IMR-90 (cell line): Measurements from ENCODE around the gene TMEM52.

ENCODE experiments used
- FOS ChIP-seq: fragments of 150-350 bp; IDR thresholded peaks from 2 replicates; pipeline ENCODE4 v1.6.1; 2016; ENCODE audit warnings: low read depth, low read length
- MAFK ChIP-seq: IDR thresholded peaks from 2 replicates; pipeline ENCODE4 v1.6.1; 2012; ENCODE audit warnings: low read depth, low read length, improper control_type of control experiment
- POLR2A ChIP-seq: IDR thresholded peaks from 2 replicates; pipeline ENCODE4 v1.6.1; 2012; ENCODE audit warnings: mild to moderate bottlenecking, low read depth, low read length
- RFX5 ChIP-seq: IDR thresholded peaks from 2 replicates; pipeline ENCODE4 v1.8.0; 2012; ENCODE audit warnings: low read depth, mild to moderate bottlenecking, low read length, moderate library complexity
- SMC3 ChIP-seq: fragments of 150-350 bp; IDR thresholded peaks from 2 replicates; pipeline ENCODE4 v1.6.1; 2016; ENCODE audit warnings: low read depth, mild to moderate bottlenecking, antibody characterized with exemption, low read length, moderate library complexity
- TF ChIP-seq, protein P1 (sequence below): conservative IDR thresholded peaks from 2 replicates; pipeline ENCODE4 v1.5.1; 2012; ENCODE audit warnings: mild to moderate bottlenecking, low read depth, low read length, improper control_type of control experiment
- TF ChIP-seq, protein P2 (sequence below): fragments of 150-350 bp; IDR thresholded peaks from 2 replicates; pipeline ENCODE4 v1.6.1; 2016; ENCODE audit warnings: low read depth, mild to moderate bottlenecking, low read length, moderate library complexity, borderline replicate concordance
- TF ChIP-seq, protein P3 (sequence below): fragments of 150-350 bp; IDR thresholded peaks from 2 replicates; pipeline ENCODE4 v1.6.1; 2017; ENCODE audit warnings: mild to moderate bottlenecking, antibody characterized with exemption, low read length, low read depth

DNA sequence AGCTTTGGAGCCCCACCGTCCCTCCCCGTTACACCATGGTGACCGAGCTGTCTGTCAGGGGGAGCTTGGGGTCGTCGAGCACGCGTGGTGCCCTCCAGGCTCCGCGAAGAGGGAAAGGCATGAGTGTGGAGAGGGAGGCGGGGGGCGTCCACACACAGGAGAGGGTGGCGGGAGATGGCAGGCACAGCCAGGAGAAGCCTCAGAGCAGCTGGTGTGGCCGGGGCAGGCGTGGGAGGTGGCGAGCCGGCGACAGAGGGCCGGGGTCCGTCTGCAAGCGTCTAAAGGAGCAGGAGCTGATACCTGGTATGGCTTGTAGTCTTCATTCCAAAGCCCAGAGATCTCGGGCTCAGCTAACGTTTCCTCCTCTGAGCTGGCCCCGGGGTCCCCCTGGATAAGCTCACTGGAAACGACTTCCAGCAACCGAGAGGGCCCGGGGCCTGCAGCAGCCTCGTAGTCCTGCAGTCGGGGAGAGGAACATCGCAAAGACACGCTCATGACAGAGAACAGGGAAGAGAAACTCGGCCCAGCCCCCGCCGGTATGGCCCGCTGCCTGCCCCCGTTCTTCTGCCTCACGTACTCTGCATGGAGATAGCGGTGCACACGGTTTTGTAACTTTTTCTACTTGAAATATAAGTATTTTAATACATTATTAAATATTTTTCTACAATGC lies 47.1 kb upstream of the TMEM52 start:
- TF ChIP-seq, protein P1, sequence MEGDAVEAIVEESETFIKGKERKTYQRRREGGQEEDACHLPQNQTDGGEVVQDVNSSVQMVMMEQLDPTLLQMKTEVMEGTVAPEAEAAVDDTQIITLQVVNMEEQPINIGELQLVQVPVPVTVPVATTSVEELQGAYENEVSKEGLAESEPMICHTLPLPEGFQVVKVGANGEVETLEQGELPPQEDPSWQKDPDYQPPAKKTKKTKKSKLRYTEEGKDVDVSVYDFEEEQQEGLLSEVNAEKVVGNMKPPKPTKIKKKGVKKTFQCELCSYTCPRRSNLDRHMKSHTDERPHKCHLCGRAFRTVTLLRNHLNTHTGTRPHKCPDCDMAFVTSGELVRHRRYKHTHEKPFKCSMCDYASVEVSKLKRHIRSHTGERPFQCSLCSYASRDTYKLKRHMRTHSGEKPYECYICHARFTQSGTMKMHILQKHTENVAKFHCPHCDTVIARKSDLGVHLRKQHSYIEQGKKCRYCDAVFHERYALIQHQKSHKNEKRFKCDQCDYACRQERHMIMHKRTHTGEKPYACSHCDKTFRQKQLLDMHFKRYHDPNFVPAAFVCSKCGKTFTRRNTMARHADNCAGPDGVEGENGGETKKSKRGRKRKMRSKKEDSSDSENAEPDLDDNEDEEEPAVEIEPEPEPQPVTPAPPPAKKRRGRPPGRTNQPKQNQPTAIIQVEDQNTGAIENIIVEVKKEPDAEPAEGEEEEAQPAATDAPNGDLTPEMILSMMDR: no peak
- TF ChIP-seq FOS (no peak), POLR2A (no peak), RFX5 (no peak), MAFK (no peak), SMC3 (no peak)
- TF ChIP-seq, protein P2, sequence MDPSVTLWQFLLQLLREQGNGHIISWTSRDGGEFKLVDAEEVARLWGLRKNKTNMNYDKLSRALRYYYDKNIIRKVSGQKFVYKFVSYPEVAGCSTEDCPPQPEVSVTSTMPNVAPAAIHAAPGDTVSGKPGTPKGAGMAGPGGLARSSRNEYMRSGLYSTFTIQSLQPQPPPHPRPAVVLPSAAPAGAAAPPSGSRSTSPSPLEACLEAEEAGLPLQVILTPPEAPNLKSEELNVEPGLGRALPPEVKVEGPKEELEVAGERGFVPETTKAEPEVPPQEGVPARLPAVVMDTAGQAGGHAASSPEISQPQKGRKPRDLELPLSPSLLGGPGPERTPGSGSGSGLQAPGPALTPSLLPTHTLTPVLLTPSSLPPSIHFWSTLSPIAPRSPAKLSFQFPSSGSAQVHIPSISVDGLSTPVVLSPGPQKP: no peak
- TF ChIP-seq, protein P3, sequence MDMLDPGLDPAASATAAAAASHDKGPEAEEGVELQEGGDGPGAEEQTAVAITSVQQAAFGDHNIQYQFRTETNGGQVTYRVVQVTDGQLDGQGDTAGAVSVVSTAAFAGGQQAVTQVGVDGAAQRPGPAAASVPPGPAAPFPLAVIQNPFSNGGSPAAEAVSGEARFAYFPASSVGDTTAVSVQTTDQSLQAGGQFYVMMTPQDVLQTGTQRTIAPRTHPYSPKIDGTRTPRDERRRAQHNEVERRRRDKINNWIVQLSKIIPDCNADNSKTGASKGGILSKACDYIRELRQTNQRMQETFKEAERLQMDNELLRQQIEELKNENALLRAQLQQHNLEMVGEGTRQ: no peak
